DMS53 (cell line): ENCODE data around the gene FMO2.
A peak's percentile ranks its signal among the peaks of the same experiment; 100 is the strongest.

Experiments used
- DNase-seq: peaks from one replicate; lab custom pipeline; 2025; lab: John Stamatoyannopoulos, UW

FMO2 gene

GRCh38 chr1:171256940-171257606 is 72.0 kb downstream of the FMO2 start:
- DNase-seq = peak; percentile 4

GRCh38 chr1:171257607-171258076 is 72.5 kb downstream of the FMO2 start:
- no peak for DNase-seq

GRCh38 chr1:171258429-171258828 is 73.3 kb downstream of the FMO2 start:
- no peak for DNase-seq

- DNase-seq = no peak
Observed at GRCh38 chr1:171258943-171259342, 73.8 kb downstream of the FMO2 start.
